ENCODE measurements around the gene CUTA.

CUTA gene, protein sequence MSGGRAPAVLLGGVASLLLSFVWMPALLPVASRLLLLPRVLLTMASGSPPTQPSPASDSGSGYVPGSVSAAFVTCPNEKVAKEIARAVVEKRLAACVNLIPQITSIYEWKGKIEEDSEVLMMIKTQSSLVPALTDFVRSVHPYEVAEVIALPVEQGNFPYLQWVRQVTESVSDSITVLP

DNA sequence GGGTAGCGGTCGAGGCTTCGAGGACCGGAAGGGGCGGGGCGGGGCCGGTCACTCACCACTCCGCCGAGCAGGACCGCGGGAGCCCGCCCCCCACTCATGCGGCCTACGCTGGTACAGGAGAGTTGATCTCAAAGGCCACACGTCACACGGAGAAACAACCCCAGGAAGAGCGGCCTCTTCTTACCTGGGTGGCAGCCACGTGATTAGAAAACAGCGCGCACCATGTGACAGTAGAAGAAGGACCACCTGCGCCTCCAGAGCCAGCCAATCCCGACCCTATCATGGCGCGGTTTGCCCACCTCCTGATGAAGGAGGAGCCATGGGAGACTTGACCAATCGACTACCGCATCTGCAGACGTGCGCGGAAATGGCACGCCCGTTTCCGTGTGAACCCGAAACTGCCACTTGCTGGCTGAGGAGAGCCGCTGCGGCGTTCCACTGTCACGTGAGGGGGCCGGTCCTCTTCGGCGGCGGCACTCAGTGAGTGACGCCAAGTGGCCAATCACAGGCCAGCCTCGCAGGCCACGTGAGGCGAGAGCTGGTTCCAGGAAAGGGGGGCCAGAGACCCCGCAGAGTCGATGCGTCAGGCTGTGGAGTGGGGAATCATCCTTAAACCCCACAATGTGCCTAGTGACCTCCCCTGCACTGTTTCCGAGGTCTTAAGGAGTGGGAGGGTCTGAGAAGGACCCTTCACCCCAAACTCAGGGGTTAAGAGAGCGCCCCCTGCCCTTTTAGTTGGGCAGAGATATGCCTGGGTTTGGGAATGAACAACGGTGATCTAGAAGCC lies at the start of gene CUTA:
Gene CUTA (minus strand): TSS at position 205 of the 787 bp plus-strand sequence. CDS start 107 bp downstream, at position 98.
- DNase-seq: peak; percentile 100

DNA sequence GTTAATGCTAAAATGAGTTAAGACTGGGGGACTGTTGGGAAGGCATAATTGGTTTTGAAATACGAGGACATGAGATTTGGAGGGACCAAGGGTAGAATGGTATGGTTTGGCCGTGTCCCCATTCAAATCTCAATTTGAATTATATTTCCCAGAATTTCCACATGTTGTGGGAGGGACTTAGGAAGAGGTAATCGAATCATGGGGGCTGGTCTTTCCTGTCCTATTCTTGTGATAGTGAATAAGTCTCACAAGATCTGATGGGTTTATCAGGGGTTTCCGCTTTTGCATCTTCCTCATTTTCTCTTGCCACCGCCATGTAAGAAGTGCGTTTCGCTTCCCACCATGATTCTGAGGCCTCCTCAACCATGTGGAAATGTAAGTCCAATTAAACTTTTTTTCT lies 49.2 kb upstream of the CUTA start:
- DNase-seq: no peak

DNA sequence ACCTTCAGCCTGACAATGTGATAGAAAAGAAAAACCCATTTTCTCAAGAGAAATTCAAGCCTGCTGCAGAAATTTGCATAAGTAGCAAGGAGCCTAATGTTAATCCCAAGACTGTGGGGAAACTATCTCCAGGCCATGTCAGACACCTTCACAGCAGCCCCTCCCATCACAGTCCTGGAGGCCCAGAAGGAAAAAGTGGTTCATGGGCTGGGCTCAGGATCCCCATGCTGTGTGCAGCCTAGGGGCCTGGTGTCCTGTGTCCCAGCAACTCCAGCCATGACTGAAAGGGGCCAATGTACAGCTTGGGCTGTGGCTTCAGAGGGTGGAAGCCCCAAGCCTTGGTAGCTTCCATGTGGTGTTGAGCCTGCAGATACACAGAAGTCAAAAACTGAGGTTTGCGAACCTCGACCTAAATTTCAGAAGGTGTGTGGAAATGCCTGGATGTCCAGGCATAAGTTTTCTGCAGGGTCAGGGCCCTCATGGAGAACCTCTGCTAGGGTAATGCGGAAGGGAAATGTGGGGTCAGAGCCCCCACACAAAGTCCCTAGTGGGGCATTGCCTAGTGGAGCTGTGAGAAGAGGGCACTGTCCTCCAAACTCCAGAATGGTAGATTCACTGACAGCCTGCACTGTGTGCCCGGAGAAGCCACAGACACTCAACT lies 48.3 kb upstream of the CUTA start:
- DNase-seq: no peak

DNA sequence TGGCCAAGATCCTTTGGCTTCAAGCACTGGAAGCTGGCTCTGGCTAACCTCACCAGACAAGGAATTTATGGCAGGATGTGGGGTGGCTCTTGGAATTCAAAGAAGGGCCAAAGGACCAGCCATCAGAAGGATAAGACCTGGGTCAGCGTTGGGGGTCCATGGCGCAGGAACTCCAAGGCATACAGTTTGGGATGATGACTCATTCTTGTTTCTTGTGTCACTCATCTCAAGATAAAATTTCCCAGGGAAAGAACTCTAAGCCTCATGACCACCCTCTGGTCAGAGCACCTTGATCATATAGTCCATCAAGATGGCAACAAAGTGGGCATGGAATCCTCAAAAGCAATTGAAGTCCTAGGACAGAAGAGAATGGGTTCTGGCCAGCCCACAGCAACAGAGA lies 41.3 kb upstream of the CUTA start:
- DNase-seq: no peak

DNA sequence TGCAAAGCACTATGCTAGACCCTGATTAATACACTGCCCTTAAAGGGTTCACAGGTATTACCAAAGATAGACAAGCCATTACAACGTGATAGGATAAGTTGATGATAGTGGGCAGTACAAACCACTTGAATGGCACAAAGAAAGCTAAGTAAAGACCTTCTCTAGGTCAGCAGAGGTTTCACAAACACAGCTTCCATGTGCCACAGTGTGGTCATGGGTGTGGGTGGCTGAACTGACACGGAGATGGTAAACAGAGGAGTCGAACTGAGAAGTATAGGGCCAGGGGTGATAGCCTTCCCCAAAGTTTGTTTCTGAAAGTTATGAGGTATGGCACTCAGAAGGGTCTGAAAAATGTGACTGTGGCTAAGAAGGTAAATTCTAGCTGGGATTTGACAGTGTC lies 40.8 kb upstream of the CUTA start:
- no peak for DNase-seq

DNA sequence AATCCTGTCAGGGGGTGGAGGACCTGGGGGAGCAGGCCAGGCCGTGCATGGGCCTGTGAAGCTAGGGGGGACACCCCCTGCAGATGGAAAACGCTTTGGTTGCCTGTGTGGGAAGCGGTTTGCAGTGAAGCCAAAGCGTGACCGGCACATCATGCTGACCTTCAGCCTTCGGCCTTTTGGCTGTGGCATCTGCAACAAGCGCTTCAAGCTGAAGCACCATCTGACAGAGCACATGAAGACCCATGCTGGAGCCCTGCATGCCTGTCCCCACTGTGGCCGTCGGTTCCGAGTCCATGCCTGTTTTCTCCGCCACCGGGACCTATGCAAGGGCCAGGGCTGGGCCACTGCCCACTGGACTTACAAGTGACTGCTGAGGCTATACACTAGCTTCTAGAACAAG lies 38.2 kb upstream of the CUTA start:
- no peak for DNase-seq

DNA sequence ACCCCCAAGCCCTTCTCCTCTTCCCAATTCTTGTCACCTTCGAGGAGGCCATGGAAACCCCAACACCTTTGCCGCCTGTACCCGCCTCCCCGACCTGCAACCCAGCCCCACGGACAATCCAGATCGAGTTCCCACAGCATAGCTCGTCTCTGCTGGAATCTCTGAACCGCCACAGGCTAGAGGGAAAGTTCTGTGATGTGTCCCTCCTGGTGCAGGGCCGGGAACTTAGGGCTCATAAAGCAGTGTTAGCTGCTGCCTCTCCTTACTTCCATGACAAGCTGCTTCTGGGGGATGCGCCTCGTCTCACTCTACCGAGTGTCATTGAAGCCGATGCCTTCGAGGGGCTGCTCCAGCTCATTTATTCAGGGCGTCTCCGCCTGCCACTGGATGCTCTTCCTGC lies 37.1 kb upstream of the CUTA start:
- no peak for DNase-seq

DNA sequence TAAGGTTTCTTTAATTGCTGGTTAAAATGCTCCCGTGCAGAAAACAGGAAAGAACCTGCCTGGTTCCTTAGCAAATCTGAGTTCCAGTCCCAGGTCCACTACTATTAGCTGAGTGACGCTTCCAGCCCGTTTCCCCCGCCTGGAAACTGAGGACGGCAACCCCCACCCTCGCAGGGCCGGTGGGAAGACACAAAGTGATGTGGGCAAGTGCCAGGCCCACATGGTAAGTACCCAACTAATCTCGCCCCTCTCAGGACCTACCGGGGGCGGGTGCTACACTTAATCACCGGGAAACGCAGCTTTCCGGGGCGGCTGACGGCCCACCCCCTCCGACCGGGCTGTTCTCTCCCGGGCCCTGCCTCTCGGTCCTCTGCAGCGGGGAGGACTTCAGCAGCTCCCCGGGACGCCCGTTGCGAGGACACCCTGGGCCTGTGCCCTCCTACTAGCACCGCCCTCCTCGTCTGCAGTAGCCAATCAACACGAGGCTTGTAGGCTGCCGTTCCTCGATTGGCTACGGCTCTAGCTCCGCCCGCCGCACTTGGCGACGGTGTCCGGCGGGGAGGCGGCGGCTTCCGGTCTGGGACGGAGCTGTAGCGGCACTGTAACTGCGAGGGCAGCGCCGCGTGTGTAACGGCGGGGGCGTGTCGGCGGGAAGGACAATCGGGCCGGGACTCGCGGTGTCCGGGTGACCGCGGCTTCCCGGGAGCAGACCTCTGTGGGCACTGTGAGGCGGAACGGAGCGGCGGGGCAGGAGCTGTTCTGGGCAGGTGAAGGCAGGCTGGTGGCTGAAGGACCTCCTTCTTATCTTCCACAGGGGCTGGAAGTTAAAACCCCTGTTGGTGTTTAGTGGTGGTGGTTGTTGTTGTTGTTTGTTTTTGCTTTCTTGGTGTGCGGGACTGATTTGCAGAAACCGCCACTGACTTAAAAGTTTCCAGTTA lies 36.4 kb upstream of the CUTA start, which contains the start of gene ZBTB9:
Gene ZBTB9 (plus strand): TSS at position 568 of the 938 bp plus-strand sequence. CDS start 525 bp downstream, outside the sequence.
- DNase-seq: peak; percentile 98

DNA sequence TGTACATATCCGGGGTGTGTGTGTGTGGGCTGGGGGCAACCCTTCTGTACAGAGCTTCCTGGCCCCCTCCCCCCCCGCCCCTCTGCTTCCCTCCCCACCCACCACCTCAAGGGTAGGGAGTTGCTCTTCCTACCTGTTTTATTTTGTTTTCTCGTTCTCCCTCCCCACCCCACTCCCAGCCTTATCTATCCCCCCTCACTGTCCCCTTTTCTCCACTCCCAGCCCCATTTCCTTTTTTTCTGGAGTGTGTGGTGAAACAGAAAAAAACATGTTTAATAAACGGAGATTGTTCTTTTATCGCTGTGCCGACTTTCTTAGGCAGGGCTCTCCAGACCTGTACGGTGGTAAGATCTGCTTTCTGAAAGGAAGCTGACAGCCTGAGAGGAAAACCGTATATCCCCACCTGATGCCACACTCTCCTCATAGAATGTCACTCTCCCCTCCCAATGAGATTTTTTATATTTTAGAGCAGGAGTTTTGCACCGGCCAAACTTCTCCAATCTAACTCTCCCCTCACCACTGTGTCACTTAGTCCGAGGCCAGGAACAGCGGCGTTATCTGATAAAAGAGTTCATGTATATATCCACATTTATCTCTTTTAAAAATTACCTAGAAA lies 35.6 kb upstream of the CUTA start:
- no peak for DNase-seq

DNA sequence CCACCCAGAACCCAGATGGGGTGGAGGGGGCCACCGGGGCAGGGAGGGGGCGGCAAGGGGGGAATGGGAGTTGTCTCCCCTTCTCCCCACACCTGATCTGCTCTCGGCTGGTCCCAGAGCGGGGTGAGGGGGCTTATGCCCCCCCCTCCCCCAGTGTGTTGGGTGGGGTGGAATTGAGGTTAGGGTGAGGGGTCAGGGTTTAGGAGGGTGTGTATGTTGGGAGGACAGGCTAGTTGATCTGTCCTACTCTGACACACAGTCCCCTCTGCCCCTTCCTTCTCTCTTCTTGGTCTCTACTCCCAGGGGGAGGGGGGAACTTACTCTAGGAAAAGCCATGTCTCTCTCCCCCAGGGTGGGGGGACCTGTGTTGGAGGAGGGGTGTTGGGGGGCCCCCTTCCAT lies 34.6 kb upstream of the CUTA start:
- no peak for DNase-seq

DNA sequence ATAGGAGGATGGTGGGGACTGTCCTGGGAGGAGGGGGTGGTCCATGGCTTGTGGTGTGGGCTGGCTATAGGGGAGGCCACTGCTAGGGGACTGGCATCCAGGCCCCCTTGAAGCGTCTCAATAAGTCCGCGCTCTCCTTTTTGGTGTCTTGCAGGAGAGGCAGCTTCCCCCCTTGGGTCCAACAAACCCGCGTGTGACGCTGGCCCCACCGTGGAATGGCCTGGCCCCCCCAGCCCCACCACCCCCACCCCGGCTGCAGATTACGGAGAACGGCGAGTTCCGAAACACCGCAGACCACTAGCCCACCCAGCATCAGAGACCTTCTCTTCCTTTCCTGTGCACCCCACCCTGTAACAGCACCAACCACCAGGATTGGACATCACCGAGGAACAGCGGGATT lies 33.7 kb upstream of the CUTA start:
- no peak for DNase-seq

DNA sequence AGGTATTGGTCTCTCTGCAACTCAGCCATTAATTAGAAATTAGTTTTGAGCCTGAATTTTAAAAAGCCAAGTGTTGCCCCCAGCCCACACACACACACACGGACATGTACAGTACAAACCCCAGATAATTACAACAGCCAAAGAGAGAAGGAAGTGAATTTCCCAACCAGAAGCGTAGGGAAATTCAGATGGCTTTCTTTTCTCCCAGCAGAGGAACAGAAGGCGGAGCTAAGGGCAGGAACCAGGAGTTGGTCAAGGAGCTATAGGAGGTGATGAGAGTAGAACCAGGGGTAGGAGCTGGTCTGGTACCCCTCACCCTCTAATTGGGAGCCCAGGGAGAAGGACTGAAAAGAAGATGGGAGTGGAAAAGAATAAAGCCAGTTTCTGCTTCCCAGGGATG lies 32.5 kb upstream of the CUTA start:
- DNase-seq: no peak

DNA sequence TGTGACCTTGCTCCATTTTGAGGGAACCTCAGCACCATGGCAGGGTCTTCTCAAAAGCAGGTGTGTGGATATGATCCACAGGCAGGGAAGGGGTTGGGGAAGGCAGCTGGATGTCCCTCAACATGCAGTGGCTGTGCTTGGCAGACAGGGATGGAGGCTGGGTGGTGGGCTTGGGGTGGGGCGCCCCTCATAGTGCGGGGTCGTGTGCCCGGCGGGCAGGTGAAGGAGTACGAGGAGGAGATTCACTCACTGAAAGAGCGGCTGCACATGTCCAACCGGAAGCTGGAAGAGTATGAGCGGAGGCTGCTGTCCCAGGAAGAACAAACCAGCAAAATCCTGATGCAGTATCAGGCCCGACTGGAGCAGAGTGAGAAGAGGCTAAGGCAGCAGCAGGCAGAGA lies 28.4 kb upstream of the CUTA start:
- DNase-seq: no peak

DNA sequence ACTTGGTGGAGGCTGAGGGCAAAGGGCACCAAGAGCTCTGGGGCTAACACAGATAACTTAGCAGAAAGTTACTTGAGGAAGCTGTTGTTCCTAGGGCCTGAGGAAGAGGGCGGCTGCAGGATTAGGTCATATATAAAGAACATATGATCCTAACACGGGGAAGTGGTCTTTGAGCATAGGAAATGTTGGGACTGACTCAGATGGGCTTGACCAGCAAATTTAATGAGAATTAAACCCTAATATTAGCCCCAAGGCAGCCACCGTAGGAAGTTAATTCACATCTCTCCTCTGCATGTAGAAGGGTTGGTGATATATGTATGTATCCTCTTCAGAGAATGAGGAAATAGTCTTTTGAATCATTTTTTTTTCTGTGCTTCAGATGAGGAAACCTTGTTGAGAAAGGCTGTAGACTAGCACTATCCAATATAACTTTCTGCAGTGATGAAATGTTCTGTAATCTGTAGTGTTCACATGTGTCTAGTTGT lies 27.3 kb upstream of the CUTA start:
- DNase-seq: no peak

DNA sequence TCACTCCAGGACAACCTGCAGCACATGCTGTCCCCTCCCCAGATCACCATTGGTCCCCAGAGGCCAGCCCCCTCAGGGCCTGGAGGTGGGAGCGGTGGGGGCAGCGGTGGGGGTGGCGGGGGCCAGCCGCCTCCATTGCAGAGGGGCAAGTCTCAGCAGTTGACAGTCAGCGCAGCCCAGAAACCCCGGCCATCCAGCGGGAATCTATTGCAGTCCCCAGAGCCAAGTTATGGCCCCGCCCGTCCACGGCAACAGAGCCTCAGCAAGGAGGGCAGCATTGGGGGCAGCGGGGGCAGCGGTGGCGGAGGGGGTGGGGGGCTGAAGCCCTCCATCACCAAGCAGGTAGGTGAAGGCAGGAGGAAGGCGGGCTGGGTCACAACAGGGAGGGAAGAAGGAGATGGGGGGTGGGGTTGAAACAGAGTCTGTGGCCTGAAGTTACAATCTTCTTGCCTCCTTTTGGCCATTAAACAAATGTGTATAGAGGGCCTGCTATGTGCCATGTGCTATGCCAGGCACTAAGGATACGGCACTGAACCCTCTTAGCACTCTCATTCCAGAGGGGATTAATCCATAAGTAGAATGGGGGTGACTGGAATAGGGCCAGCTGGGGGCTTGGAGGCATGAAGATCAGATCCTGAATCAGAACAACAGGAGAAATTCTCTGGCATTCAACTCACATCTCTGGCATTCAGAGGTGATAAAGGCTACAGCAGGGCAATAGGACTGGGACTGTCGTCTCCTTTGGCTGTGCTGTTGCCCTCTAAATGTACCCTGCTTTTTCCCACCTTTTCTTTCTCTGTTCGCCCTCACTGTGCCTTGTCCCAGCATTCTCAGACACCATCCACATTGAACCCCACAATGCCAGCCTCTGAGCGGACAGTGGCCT lies 26.0 kb upstream of the CUTA start:
- no peak for DNase-seq

DNA sequence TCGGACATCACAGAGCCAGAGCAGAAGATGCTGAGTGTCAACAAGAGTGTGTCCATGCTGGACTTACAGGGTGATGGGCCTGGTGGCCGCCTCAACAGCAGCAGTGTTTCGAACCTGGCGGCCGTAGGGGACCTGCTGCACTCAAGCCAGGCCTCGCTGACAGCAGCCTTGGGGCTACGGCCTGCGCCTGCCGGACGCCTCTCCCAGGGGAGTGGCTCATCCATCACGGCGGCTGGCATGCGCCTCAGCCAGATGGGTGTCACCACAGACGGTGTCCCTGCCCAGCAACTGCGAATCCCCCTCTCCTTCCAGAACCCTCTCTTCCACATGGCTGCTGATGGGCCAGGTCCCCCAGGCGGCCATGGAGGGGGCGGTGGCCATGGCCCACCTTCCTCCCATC lies 25.1 kb upstream of the CUTA start:
- no peak for DNase-seq

DNA sequence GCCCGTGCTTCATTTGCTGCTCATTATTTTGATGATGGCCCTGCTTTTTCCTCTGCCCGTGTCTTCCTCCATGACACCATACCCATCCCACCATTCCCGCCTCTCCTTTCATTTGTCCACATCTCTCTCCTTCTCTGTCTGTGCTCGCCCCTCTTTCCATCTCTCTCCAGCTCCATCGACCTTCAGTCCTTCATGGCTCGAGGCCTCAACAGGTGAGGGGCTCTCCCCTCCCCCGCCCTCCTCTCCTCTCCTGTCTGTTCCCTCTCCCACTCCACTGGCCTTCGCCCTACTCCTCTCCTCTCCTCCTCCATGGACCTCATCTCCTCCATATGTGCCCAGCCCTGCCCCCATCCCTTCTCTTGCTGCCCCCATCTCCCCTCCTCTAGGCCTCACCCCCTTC lies 24.4 kb upstream of the CUTA start:
- no peak for DNase-seq

DNA sequence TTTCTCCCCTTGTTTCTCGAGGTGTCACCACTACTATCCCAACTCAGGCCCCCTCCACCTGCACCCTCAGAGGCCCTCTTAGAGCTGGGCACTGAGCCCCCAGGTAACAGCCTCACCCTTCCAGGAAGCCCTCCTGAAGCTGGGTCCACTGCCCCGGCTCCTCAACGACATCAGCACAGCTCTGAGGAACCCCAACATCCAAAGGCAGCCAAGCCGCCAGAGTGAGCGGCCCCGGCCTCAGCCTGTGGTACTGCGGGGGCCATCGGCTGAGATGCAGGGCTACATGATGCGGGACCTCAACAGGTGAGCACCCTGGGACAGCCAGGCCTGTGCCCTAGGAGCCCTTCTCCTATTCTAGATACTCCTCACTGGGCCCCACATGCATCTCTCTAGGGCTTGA lies 23.6 kb upstream of the CUTA start:
- DNase-seq: no peak

DNA sequence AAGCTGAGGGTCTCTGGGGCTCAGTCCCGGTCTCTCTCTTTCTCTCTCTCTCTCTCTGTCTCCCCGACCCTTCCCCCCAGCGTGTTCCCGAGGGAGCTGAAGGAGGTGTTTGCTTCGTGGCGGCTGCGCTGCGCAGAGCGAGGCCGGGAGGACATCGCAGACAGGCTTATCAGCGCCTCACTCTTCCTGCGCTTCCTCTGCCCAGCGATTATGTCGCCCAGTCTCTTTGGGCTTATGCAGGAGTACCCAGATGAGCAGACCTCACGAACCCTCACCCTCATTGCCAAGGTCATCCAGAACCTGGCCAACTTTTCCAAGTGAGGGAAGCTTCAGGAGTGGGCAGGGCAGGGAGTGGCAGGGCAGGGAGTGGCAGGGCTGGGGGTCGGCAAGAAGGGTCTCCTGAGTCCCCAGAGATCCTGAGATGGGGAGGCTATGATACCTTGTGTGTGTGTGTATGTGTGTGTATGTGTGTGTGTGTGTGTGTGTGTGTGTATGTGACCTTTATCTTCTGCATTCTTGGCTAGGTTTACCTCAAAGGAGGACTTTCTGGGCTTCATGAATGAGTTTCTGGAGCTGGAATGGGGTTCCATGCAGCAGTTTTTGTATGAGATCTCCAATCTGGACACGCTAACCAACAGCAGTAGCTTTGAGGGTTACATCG lies 22.9 kb upstream of the CUTA start:
- DNase-seq: no peak

DNA sequence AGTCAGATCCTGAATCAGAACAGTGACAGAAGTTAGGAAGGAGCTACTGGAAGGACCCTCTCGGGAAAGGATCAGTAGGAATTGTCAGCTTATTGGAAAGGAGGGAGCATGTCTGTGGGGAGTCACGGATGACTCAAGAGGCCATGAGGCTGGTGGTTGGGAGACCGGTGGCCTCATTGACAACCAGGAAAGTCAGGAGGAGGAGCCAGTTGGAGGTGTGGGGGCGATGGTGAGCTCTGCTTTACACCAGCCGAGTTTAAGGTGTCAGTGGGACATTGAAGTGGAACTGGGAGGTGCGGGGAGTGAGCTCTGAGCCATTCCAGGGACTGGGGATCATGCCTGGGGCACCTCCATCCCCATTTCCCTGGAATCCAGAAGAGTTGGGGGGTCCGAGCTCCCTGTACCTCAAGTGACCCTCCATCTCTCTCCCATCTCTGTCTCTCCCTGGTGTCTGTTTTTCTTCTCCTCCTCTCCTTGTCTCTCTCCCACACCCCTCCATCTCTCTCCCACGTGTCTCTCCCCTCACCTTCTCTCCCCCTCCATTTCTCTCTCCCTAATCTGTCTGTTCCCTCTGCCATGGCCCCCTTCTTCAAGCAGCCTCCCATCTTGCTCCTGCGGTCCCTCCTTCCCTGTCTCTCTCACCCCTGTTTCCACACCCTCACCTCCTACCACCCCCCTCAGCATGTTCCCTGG lies 22.2 kb upstream of the CUTA start:
- no peak for DNase-seq
